ENCODE data around the gene CNMD.

CNMD gene

GRCh38 chr13:52659340-52659739 lies 80.3 kb downstream of the CNMD start:
- FAIRE-seq (no peak), DNase-seq (ENCODE audit: insufficient read length, low spot score) (no peak)
- no peak for TF ChIP-seq CTCF (IDR thresholded peaks at IDR 0.05; ENCODE audit: insufficient read depth, missing control alignments)

All from D721Med (cell line).